Small intestine (tissue), 7 donors: ENCODE data around the gene IL31RA. TPM values are rescaled to one million over a fixed set of nuclear protein-coding genes. Genes with fewer than 3 reads are reported as not detected.

Experiments
- DNase-seq, 2 donors: peaks; one replicate each; pipeline versions ENCODE4 v3.0.0 to v3.0.0-alpha.2; 2013
- FAIRE-seq: peaks from 2 replicates; lab custom pipeline; 2012; peaks lifted over from hg19 to GRCh38; lab: Jason Lieb, UNC
- H3K27ac ChIP-seq, 3 donors: one replicate each; pipeline ENCODE4 v1.5.1; 2013; ENCODE audit warnings: low read length in 2 of 3, mild to moderate bottlenecking in 2 of 3, control low read depth in 1 of 3, inconsistent platforms in 1 of 3, low read depth in 1 of 3, moderate library complexity in 1 of 3
- H3K27me3 ChIP-seq, 3 donors: one replicate each; pipeline ENCODE4 v1.6.1; 2013; ENCODE audit warnings: low read length in 3 of 3, inconsistent platforms in 1 of 3; ENCODE audit not compliant: control insufficient read depth in 3 of 3, insufficient read depth in 3 of 3
- H3K36me3 ChIP-seq, 3 donors: one replicate each; pipeline ENCODE4 v1.6.1; 2013; ENCODE audit warnings: low read length in 3 of 3, inconsistent platforms in 1 of 3, low read depth in 1 of 3, mild to moderate bottlenecking in 1 of 3, moderate library complexity in 1 of 3; ENCODE audit not compliant: control insufficient read depth in 3 of 3, insufficient read depth in 2 of 3
- H3K4me1 ChIP-seq, 3 donors: one replicate each; pipeline ENCODE4 v1.6.1; 2013; ENCODE audit warnings: low read length in 2 of 3, inconsistent platforms in 1 of 3, low read depth in 1 of 3, mild to moderate bottlenecking in 1 of 3, moderate library complexity in 1 of 3; ENCODE audit not compliant: control insufficient read depth in 3 of 3, insufficient read depth in 2 of 3
- H3K4me3 ChIP-seq, 3 donors: one replicate each; pipeline ENCODE4 v1.5.1; 2013; ENCODE audit warnings: low read length in 3 of 3, control low read depth in 1 of 3, inconsistent platforms in 1 of 3, low read depth in 1 of 3, mild to moderate bottlenecking in 1 of 3, moderate library complexity in 1 of 3
- H3K9me3 ChIP-seq, 2 donors: one replicate each; pipeline ENCODE4 v1.6.1; 2013; ENCODE audit warnings: low read depth in 1 of 2, low read length in 1 of 2; ENCODE audit not compliant: control insufficient read depth in 2 of 2, insufficient read depth in 1 of 2
- WGBS, 3 donors: extraction: QIAGEN DNeasy Blood & Tissue Kit; methylation state at CpG; one replicate each; pipeline ENCODE4 v1.1.7; 2013; 5-methylcytosine and 5-hydroxymethylcytosine counted together
- polyA plus RNA-seq, 4 donors: library from polyadenylated mRNA; stranded (reverse) in 3 of 4; unstranded in 1 of 4; fragments of 200-250 nt in 3 of 4; fragments of 120-200 nt in 1 of 4; gene quantifications; one replicate each; pipeline versions ENCODE4 v1.2.1 to v1.2.3, GENCODE V29; 2013
- donor health status: healthy with polysubstance abuse.
- donor health status: control.
- donor health status: control.
- donor health status: Bipolar disorder and iron deficiency.
- donor health status: healthy.

Gene IL31RA
- polyA plus RNA-seq, 4 donors, result 0.04 TPM; not detected in 2

GRCh38 chr5:55823151-55823796 lies 27.9 kb upstream of the IL31RA start:
- Histone ChIP-seq H3K27me3 (peaks cover 0 to 22% (median 3%) of the 10 kb centered on the region in 3 donors), H3K4me1 (peaks cover 0 to 3% (median 0%) of the 10 kb centered on the region in 3 donors), H3K27ac (no peak overlapping the region), H3K4me3 (no peak overlapping the region), H3K36me3 (no peaks in the 10 kb centered on the region), H3K9me3 (no peaks in the 10 kb centered on the region)
- FAIRE-seq (no peak), DNase-seq (no peak)
- WGBS, 3 donors, result 60 to 80% (median 74%) methylated on average over 1 of the region's 1 CpG

GRCh38 chr5:55829956-55830355 lies 21.2 kb upstream of the IL31RA start:
- Histone ChIP-seq H3K27me3 (peaks cover 0 to 5% (median 0%) of the 10 kb centered on the region in 3 donors), H3K4me1 (no peaks in the 10 kb centered on the region)

GRCh38 chr5:55832446-55832845 lies 18.7 kb upstream of the IL31RA start:
- DNase-seq (no peak), FAIRE-seq (no peak)
- no peaks in the 10 kb centered on the region for H3K4me1 ChIP-seq
- H3K4me3 ChIP-seq, result no peak overlapping the region
- 94 to 97% (median 95%) methylated on average over 17 of the region's 17 CpGs for WGBS, 3 donors
- peaks cover 0 to 5% (median 0%) of the 10 kb centered on the region in 3 donors for H3K27me3 ChIP-seq
- no peaks in the 10 kb centered on the region for H3K36me3 ChIP-seq
- H3K27ac ChIP-seq, result no peak overlapping the region
- H3K9me3 ChIP-seq, result peaks cover 0 to 5% of the 10 kb centered on the region in 2 donors

More at GRCh38 chr5:55829956-55830355, 21.2 kb upstream of the IL31RA start:
- FAIRE-seq (no peak), DNase-seq (no peak)
- H3K36me3 ChIP-seq, result no peaks in the 10 kb centered on the region
- 66 to 90% (median 79%) methylated on average over 3 of the region's 3 CpGs for WGBS, 3 donors
- no peak overlapping the region for H3K27ac ChIP-seq
- peaks cover 0 to 5% of the 10 kb centered on the region in 2 donors for H3K9me3 ChIP-seq
- H3K4me3 ChIP-seq, result no peak overlapping the region

- WGBS, 3 donors, result 62 to 74% (median 62%) methylated on average over 1 of the region's 1 CpG
- H3K36me3 ChIP-seq, result no peaks in the 10 kb centered on the region
- FAIRE-seq, result no peak
These were observed 15.0 kb upstream of the IL31RA start for GRCh38 chr5:55836191-55836590.

GRCh38 chr5:55841976-55842375 lies 9.2 kb upstream of the IL31RA start:
- H3K27me3 ChIP-seq, result peaks cover 0 to 3% (median 0%) of the 10 kb centered on the region in 3 donors
- WGBS, 3 donors, result 69 to 82% (median 71%) methylated on average over 2 of the region's 2 CpGs
- no peak overlapping the region for H3K4me3 ChIP-seq
- H3K27ac ChIP-seq, result no peak overlapping the region
- no peak for FAIRE-seq
- no peak for DNase-seq
- H3K4me1 ChIP-seq, result no peaks in the 10 kb centered on the region
- H3K36me3 ChIP-seq, result no peaks in the 10 kb centered on the region
- peaks cover 0 to 5% of the 10 kb centered on the region in 2 donors for H3K9me3 ChIP-seq

More at GRCh38 chr5:55836191-55836590, 15.0 kb upstream of the IL31RA start:
- Histone ChIP-seq H3K9me3 (peaks cover 0 to 5% of the 10 kb centered on the region in 2 donors), H3K27me3 (peaks cover 0 to 5% (median 0%) of the 10 kb centered on the region in 3 donors), H3K4me1 (no peaks in the 10 kb centered on the region), H3K4me3 (no peak overlapping the region), H3K27ac (no peak overlapping the region)
- no peak for DNase-seq

GRCh38 chr5:55847837-55848236 lies 3.3 kb upstream of the IL31RA start:
- no peak for DNase-seq
- no peak overlapping the region for H3K27ac ChIP-seq
- no peaks in the 10 kb centered on the region for H3K36me3 ChIP-seq
- no peak overlapping the region for H3K4me3 ChIP-seq
- peaks cover 0 to 4% (median 3%) of the 10 kb centered on the region in 3 donors for H3K27me3 ChIP-seq
- FAIRE-seq, result no peak
- no peaks in the 10 kb centered on the region for H3K4me1 ChIP-seq
- WGBS, 3 donors, result 68 to 85% (median 74%) methylated on average over 1 of the region's 1 CpG
- peaks cover 0 to 5% of the 10 kb centered on the region in 2 donors for H3K9me3 ChIP-seq

GRCh38 chr5:55848783-55849182 lies 2.4 kb upstream of the IL31RA start:
- peaks cover 0 to 4% (median 3%) of the 10 kb centered on the region in 3 donors for H3K27me3 ChIP-seq
- peaks cover 0 to 5% of the 10 kb centered on the region in 2 donors for H3K9me3 ChIP-seq
- H3K36me3 ChIP-seq, result no peaks in the 10 kb centered on the region
- no peaks in the 10 kb centered on the region for H3K4me1 ChIP-seq
- no peak overlapping the region for H3K27ac ChIP-seq
- DNase-seq, result no peak
- WGBS, 3 donors, result 80 to 86% (median 82%) methylated on average over 2 of the region's 2 CpGs
- no peak for FAIRE-seq
- H3K4me3 ChIP-seq, result no peak overlapping the region

GRCh38 chr5:55851675-55851979 lies 470 bp downstream of the IL31RA start:
- no peaks in the 10 kb centered on the region for H3K36me3 ChIP-seq
- no peak for DNase-seq
- WGBS, 3 donors, result 88 to 94% (median 89%) methylated on average over 2 of the region's 2 CpGs
- FAIRE-seq, result no peak
- no peak overlapping the region for H3K27ac ChIP-seq
- H3K4me1 ChIP-seq, result no peaks in the 10 kb centered on the region
- no peak overlapping the region for H3K4me3 ChIP-seq
- H3K9me3 ChIP-seq, result no peaks in the 10 kb centered on the region
- peaks cover 0 to 4% (median 0%) of the 10 kb centered on the region in 3 donors for H3K27me3 ChIP-seq
